Naive thymus-derived CD4-positive, alpha-beta T cell (primary cell): ENCODE results near the gene RAVER1. TPM values are rescaled to one million over a fixed set of nuclear protein-coding genes. Genes with fewer than 3 reads are reported as not detected.

ENCODE experiments used
- ATAC-seq: fragments of 150-1000 bp; cut with Tn5 transposase; 2 replicates; pipeline ENCODE4 v1.10.0; 2021; ENCODE audit warnings: mild to moderate bottlenecking, moderate library complexity
- CTCF ChIA-PET: fragments of 350-600 bp; sonication (Branson Sonifier 250); formaldehyde crosslinking; loops from one replicate; lab custom pipeline; 2021; ENCODE audit warnings: antibody characterized with exemption; lab: Charles Lee
- POLR2A ChIA-PET: fragments of 350-600 bp; sonication (Branson Sonifier 250); formaldehyde crosslinking; loops from one replicate; lab custom pipeline; 2021; ENCODE audit warnings: antibody characterized with exemption, inconsistent platforms; lab: Charles Lee
- DNase-seq, 9 donors: peaks; one replicate each; pipeline versions ENCODE4 v3.0.0 to v3.0.0-alpha.2; 2020 to 2022; ENCODE audit warnings: mixed read lengths in 1 of 9
- H3K27ac ChIP-seq: one replicate; pipeline ENCODE4 v1.7.0; 2013; ENCODE audit warnings: mild to moderate bottlenecking, low read depth, low read length, moderate library complexity
- H3K27me3 ChIP-seq, 2 donors: one replicate each; pipeline ENCODE4 v1.7.0; 2013; ENCODE audit warnings: low read length in 2 of 2, mild to moderate bottlenecking in 2 of 2, moderate library complexity in 2 of 2; ENCODE audit not compliant: control insufficient read depth in 2 of 2, insufficient read depth in 2 of 2
- H3K36me3 ChIP-seq, 3 experiments: 1 replicate in 2 of 3; 2 replicates in 1 of 3; pipeline ENCODE4 v1.7.0; 2013; ENCODE audit warnings: low read length in 3 of 3, mild to moderate bottlenecking in 3 of 3, moderate library complexity in 1 of 3; ENCODE audit not compliant: insufficient read depth in 3 of 3, control insufficient read depth in 2 of 3
- H3K4me1 ChIP-seq, 2 donors: one replicate each; pipeline ENCODE4 v1.7.0; 2013; ENCODE audit warnings: low read length in 2 of 2, mild to moderate bottlenecking in 2 of 2, moderate library complexity in 1 of 2; ENCODE audit not compliant: control insufficient read depth in 2 of 2, insufficient read depth in 2 of 2
- H3K4me3 ChIP-seq: 2 replicates; pipeline ENCODE4 v1.7.0; 2013; ENCODE audit warnings: mild to moderate bottlenecking, low read length
- H3K9me3 ChIP-seq, 3 experiments: 1 replicate in 2 of 3; 2 replicates in 1 of 3; pipeline ENCODE4 v1.7.0; 2013; ENCODE audit warnings: low read length in 3 of 3; ENCODE audit not compliant: control insufficient read depth in 2 of 3
- H3K27ac Mint-ChIP-seq, 9 donors: one replicate each; pipeline ENCODE4 v1.8.0; 2020 to 2022; ENCODE audit warnings: mixed read lengths in 9 of 9, mild to moderate bottlenecking in 8 of 9, moderate library complexity in 5 of 9, inconsistent platforms in 2 of 9
- H3K27me3 Mint-ChIP-seq, 5 donors: one replicate each; pipeline ENCODE4 v1.8.0; 2021 to 2022; ENCODE audit warnings: mixed read lengths in 5 of 5, mild to moderate bottlenecking in 1 of 5
- H3K36me3 Mint-ChIP-seq, 5 donors: one replicate each; pipeline ENCODE4 v1.8.0; 2020 to 2022; ENCODE audit warnings: mixed read lengths in 5 of 5, mild to moderate bottlenecking in 3 of 5, inconsistent platforms in 1 of 5
- H3K4me1 Mint-ChIP-seq, 7 donors: one replicate each; pipeline ENCODE4 v1.8.0; 2020 to 2022; ENCODE audit warnings: mixed read lengths in 7 of 7, mild to moderate bottlenecking in 3 of 7, inconsistent platforms in 1 of 7
- H3K4me3 Mint-ChIP-seq, 10 donors: one replicate each; pipeline ENCODE4 v1.8.0; 2020 to 2022; ENCODE audit warnings: mild to moderate bottlenecking in 10 of 10, mixed read lengths in 10 of 10, moderate library complexity in 6 of 10, inconsistent platforms in 2 of 10
- H3K9me3 Mint-ChIP-seq, 11 donors: one replicate each; pipeline ENCODE4 v1.8.0; 2020 to 2022; ENCODE audit warnings: mixed read lengths in 11 of 11, mild to moderate bottlenecking in 4 of 11, inconsistent platforms in 1 of 11, moderate library complexity in 1 of 11
- intact Hi-C, 2 donors: fragments of 100-400 bp; cut with micrococcal nuclease; formaldehyde crosslinking; loops; one replicate each; pipeline ENCODE4 v1.15.1; 2023
- polyA plus RNA-seq, 2 donors: library from polyadenylated mRNA; unstranded; fragments of 300-500 nt; fragmentation: Illumina TruSeq; gene quantifications; one replicate each; pipeline ENCODE4 v1.2.3, GENCODE V29; 2021
- total RNA-seq, 6 experiments: library from RNA in 5 of 6; stranded (reverse) in 5 of 6; gene quantifications; 1 replicate in 5 of 6; 2 replicates in 1 of 6; pipeline ENCODE4 v1.2.3 and lab custom pipeline; 2021 to 2026

Gene RAVER1
- total and polyA plus RNA-seq, 7 experiments from 2014 or later: 15.6 to 81.1 (median 49.6) TPM

DNA sequence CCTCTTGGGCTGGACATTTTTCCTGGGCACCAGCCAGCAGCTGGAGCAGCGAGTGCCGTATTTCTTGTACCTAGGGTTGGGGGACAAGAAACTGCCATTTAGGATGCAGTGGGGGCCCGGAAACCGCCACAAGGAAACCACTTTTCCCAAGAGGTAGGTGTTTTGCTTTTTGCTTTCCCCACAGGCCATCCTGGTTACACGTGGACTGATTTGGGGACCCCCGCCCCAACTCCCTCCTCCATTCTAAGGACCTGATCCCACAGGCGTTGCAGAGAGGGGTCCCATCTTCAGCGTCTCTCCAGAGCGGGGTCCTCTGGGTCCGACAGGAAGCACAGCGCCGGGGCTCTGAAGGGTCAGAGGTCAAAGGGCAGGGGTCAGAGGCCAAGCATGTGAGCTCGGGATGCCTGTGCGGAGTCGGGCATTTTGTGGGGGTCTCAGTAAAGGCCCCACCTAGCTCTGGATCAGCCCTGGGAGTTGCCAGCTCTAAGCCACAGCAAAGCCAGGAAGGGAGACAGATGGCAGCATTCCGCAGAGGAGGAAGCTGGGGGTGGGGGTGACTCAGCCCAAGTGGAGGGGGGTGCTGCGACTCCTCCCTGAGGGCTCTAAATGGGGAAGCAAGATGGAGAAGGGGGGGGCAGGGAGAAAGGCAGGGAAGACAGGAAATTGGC lies 28.1 kb downstream of the RAVER1 start:
- peaks cover 0 to 6% (median 0%) of the 10 kb centered on the region in 3 experiments for H3K36me3 ChIP-seq
- H3K27ac ChIP-seq: no peak overlapping the region
- ChIA-PET CTCF (no interaction called here), POLR2A (no interaction called here)
- H3K4me1 ChIP-seq: no peaks in the 10 kb centered on the region
- peaks cover 0 to 6% (median 0%) of the 10 kb centered on the region in 5 donors for H3K27me3 Mint-ChIP-seq
- no peaks in the 10 kb centered on the region for H3K9me3 Mint-ChIP-seq
- H3K4me3 Mint-ChIP-seq: no peak overlapping the region
- H3K27ac Mint-ChIP-seq: no peak overlapping the region
- H3K9me3 ChIP-seq: no peaks in the 10 kb centered on the region
- H3K27me3 ChIP-seq: no peaks in the 10 kb centered on the region
- DNase-seq (no peak), ATAC-seq (peak; percentile 84)
- peaks cover 0 to 6% (median 0%) of the 10 kb centered on the region in 7 donors for H3K4me1 Mint-ChIP-seq
- intact Hi-C loops: no loop called here
- peaks cover 0 to 11% (median 0%) of the 10 kb centered on the region in 5 donors for H3K36me3 Mint-ChIP-seq
- no peak overlapping the region for H3K4me3 ChIP-seq

- Mint-ChIP-seq H3K36me3 (peaks cover 0 to 4% (median 0%) of the 10 kb centered on the region in 5 donors), H3K9me3 (peaks cover 0 to 2% (median 0%) of the 10 kb centered on the region in 11 donors), H3K27me3 (peaks cover 4 to 28% (median 6%) of the 10 kb centered on the region in 5 donors), H3K27ac (peak overlapping the region in 1 of 9 donors; percentile 29), H3K4me3 (no peak overlapping the region), H3K4me1 (peaks cover 6 to 20% (median 7%) of the 10 kb centered on the region in 7 donors)
- DNase-seq (no peak), ATAC-seq (no peak)
- no peaks in the 10 kb centered on the region for H3K36me3 ChIP-seq
- intact Hi-C loops: no loop called here
- POLR2A ChIA-PET: no interaction called here
- H3K4me1 ChIP-seq: peaks cover 11 to 12% of the 10 kb centered on the region in 2 donors
- H3K9me3 ChIP-seq: no peaks in the 10 kb centered on the region
- no peak overlapping the region for H3K27ac ChIP-seq
- CTCF ChIA-PET: interaction anchor here (1.9 kb wide), 1 partner anchor 29 kb away, joined by 6 read pairs; the partner anchor contains the start of gene ICAM1
- peaks cover 0 to 4% of the 10 kb centered on the region in 2 donors for H3K27me3 ChIP-seq
- H3K4me3 ChIP-seq: no peak overlapping the region
Measured at GRCh38 chr19:10299545-10300458, 33.5 kb downstream of the RAVER1 start.

- Histone ChIP-seq H3K36me3 (no peaks in the 10 kb centered on the region), H3K4me1 (peaks cover 36 to 39% of the 10 kb centered on the region in 2 donors), H3K9me3 (no peaks in the 10 kb centered on the region), H3K27ac (no peak overlapping the region), H3K27me3 (peaks cover 0 to 34% of the 10 kb centered on the region in 2 donors), H3K4me3 (peak overlapping the region; percentile 77)
- H3K4me1 Mint-ChIP-seq: peaks cover 19 to 41% (median 29%) of the 10 kb centered on the region in 7 donors
- ChIA-PET CTCF (interaction anchor here (0.5 to 1.0 kb wide), 3 partner anchors 25 to 340 kb away, joined by 3 to 4 read pairs (median 3); partner anchors contain the start of gene ICAM1), POLR2A (interaction anchor here (0.5 to 0.7 kb wide), 2 partner anchors 9 to 62 kb away, joined by 3 read pairs; partner anchors contain the start of gene ICAM4)
- DNase-seq: no peak
- H3K4me3 Mint-ChIP-seq: peak overlapping the region; percentile 74 to 90 (median 85)
- intact Hi-C loops: loop anchor here in 1 of 2 donors (1.0 kb wide), 1 partner anchor 10 kb away; the partner anchor contains the start of gene ICAM4
- peak overlapping the region in 5 of 9 donors; percentile 45 to 83 (median 74) for H3K27ac Mint-ChIP-seq
- H3K9me3 Mint-ChIP-seq: peaks cover 0 to 4% (median 0%) of the 10 kb centered on the region in 11 donors
- H3K27me3 Mint-ChIP-seq: peaks cover 26 to 59% (median 31%) of the 10 kb centered on the region in 5 donors
- no peak for ATAC-seq
- H3K36me3 Mint-ChIP-seq: peaks cover 0 to 9% (median 0%) of the 10 kb centered on the region in 5 donors
Measured at GRCh38 chr19:10295847-10296591, 37.3 kb downstream of the RAVER1 start.

DNA sequence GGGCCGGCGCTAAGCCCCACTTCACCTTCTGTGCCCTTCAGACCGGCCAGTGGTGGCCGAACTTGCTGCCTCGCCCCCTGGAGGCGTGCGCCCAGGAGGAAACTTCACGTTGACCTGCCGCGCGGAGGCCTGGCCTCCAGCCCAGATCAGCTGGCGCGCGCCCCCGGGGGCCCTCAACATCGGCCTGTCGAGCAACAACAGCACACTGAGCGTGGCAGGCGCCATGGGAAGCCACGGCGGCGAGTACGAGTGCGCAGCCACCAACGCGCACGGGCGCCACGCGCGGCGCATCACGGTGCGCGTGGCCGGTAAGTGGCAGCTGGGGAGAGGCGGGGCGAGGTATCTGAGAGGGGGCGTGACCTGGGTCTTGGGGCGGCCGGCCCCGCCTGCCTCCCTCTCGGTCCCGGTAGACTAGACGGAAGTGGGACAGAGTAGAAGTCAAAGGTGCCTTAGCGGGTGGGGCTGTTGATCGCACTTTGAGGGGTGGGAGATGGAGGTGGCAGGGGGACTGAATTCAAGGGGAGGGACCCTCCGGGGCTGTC lies 38.0 kb downstream of the RAVER1 start:
- ATAC-seq (peak; percentile 80), DNase-seq (peak; percentile 45 to 72 (median 64))
- Histone ChIP-seq H3K4me3 (peak overlapping the region; percentile 77), H3K27ac (no peak overlapping the region), H3K27me3 (peaks cover 0 to 39% of the 10 kb centered on the region in 2 donors), H3K4me1 (peaks cover 42 to 45% of the 10 kb centered on the region in 2 donors), H3K36me3 (no peaks in the 10 kb centered on the region), H3K9me3 (no peaks in the 10 kb centered on the region)
- Mint-ChIP-seq H3K27ac (peak overlapping the region in 5 of 9 donors; percentile 45 to 83 (median 74)), H3K36me3 (peaks cover 0 to 9% (median 0%) of the 10 kb centered on the region in 5 donors), H3K9me3 (peaks cover 0 to 4% (median 0%) of the 10 kb centered on the region in 11 donors), H3K4me1 (peaks cover 23 to 48% (median 36%) of the 10 kb centered on the region in 7 donors), H3K4me3 (peak overlapping the region; percentile 74 to 90 (median 85)), H3K27me3 (peaks cover 31 to 66% (median 37%) of the 10 kb centered on the region in 5 donors)
- intact Hi-C loops: loop anchor here in 1 of 2 donors (1.0 kb wide), 1 partner anchor 9 kb away; the partner anchor contains the start of gene ICAM4
- ChIA-PET CTCF (interaction anchor here (1.0 kb wide), 1 partner anchor 24 kb away, joined by 4 read pairs; the partner anchor contains the start of gene ICAM1), POLR2A (interaction anchor here (0.7 kb wide), 1 partner anchor 9 kb away, joined by 3 read pairs; the partner anchor contains the start of gene ICAM4)

GRCh38 chr19:10294368-10294697 lies 39.0 kb downstream of the RAVER1 start:
- DNase-seq (peak in 1 of 9 donors; percentile 5), ATAC-seq (no peak)
- H3K27ac ChIP-seq: no peak overlapping the region
- peaks cover 0 to 39% of the 10 kb centered on the region in 2 donors for H3K27me3 ChIP-seq
- Mint-ChIP-seq H3K9me3 (peaks cover 0 to 4% (median 0%) of the 10 kb centered on the region in 11 donors), H3K4me1 (peaks cover 31 to 53% (median 40%) of the 10 kb centered on the region in 7 donors), H3K27ac (peak overlapping the region in 1 of 9 donors; percentile 66), H3K36me3 (peaks cover 0 to 9% (median 0%) of the 10 kb centered on the region in 5 donors), H3K27me3 (peaks cover 33 to 64% (median 42%) of the 10 kb centered on the region in 5 donors), H3K4me3 (peak overlapping the region in 9 of 10 donors; percentile 9 to 87 (median 40))
- no peaks in the 10 kb centered on the region for H3K36me3 ChIP-seq
- no peaks in the 10 kb centered on the region for H3K9me3 ChIP-seq
- POLR2A ChIA-PET: no interaction called here
- intact Hi-C loops: loop anchor here in 1 of 2 donors (5.0 kb wide), 1 partner anchor 218 kb away; no protein-coding TSS in a partner anchor
- no peak overlapping the region for H3K4me3 ChIP-seq
- CTCF ChIA-PET: no interaction called here
- H3K4me1 ChIP-seq: peaks cover 48 to 52% of the 10 kb centered on the region in 2 donors
